SU-DHL-6 (cell line): ENCODE measurements around the gene UBASH3B.

Experiments used
- H2AFZ ChIP-seq: fragments of 200-600 bp; sonication (generic); 2 replicates; pipeline ENCODE4 v1.6.1; 2014; ENCODE audit warnings: low read depth, mild to moderate bottlenecking, moderate library complexity, mixed read lengths, antibody characterized with exemption, low read length; ENCODE audit not compliant: severe bottlenecking
- H3F3A ChIP-seq: fragments of 200-600 bp; shearing (Covaris generic); 2 replicates; pipeline ENCODE4 v1.6.0; 2016; ENCODE audit warnings: antibody characterized with exemption, mild to moderate bottlenecking; ENCODE audit not compliant: insufficient read depth
- H3K27ac ChIP-seq: fragments of 200-600 bp; sonication (generic); 2 replicates; pipeline ENCODE4 v1.5.1; 2016; ENCODE audit warnings: low read depth, mild to moderate bottlenecking, low read length, moderate library complexity, mixed read lengths
- H3K27me3 ChIP-seq: fragments of 200-600 bp; sonication (generic), shearing (Covaris generic); 2 replicates; pipeline ENCODE4 v1.6.0; 2014; ENCODE audit warnings: mild to moderate bottlenecking, low read length
- H3K36me3 ChIP-seq: fragments of 200-600 bp; sonication (generic); 2 replicates; pipeline ENCODE4 v1.6.1; 2014; ENCODE audit warnings: mild to moderate bottlenecking, low read length, mixed read lengths
- H3K4me2 ChIP-seq: fragments of 300-600, 200-600 bp; shearing (Covaris generic), sonication (generic); 2 replicates; pipeline ENCODE4 v1.6.0; 2014; ENCODE audit warnings: low read length, low read depth, mild to moderate bottlenecking; ENCODE audit not compliant: poor library complexity, severe bottlenecking
- H3K4me3 ChIP-seq: fragments of 200-600 bp; sonication (generic); 2 replicates; pipeline ENCODE4 v1.5.1; 2014; ENCODE audit warnings: antibody characterized with exemption, low read length, mild to moderate bottlenecking, mixed read lengths; ENCODE audit not compliant: insufficient read depth, poor library complexity, severe bottlenecking
- H3K79me2 ChIP-seq: fragments of 200-600 bp; sonication (generic); 2 replicates; pipeline ENCODE4 v1.6.1; 2014; ENCODE audit warnings: mild to moderate bottlenecking, low read length, moderate library complexity; ENCODE audit not compliant: insufficient read depth
- H3K9ac ChIP-seq: fragments of 200-600 bp; sonication (generic); 2 replicates; pipeline ENCODE4 v1.7.0; 2014; ENCODE audit warnings: mild to moderate bottlenecking, low read length
- H3K9me2 ChIP-seq: fragments of 200-600 bp; sonication (generic); replicated peaks from 2 replicates; pipeline ENCODE4 v1.6.1; 2014; ENCODE audit warnings: low read length; ENCODE audit not compliant: insufficient read depth
- H3K9me3 ChIP-seq: fragments of 200-600 bp; sonication (generic); 2 replicates; pipeline ENCODE4 v1.6.1; 2014; ENCODE audit warnings: low read length, mixed read lengths; ENCODE audit not compliant: insufficient read depth
- H4K20me1 ChIP-seq: fragments of 200-600 bp; sonication (generic); 2 replicates; pipeline ENCODE4 v1.6.1; 2014; ENCODE audit warnings: low read depth, mild to moderate bottlenecking, antibody characterized with exemption, low read length, moderate library complexity, mixed read lengths
- CTCF ChIP-seq: fragments of 200-600 bp; sonication (generic); IDR thresholded peaks from one replicate; pipeline ENCODE4 v1.5.1; 2017; ENCODE audit warnings: antibody characterized with exemption, mild to moderate bottlenecking, low read length, moderate library complexity; ENCODE audit not compliant: insufficient read depth, poor library complexity, severe bottlenecking
- EZH2phosphoT487 ChIP-seq: fragments of 200-600 bp; sonication (generic), shearing (Covaris generic); conservative IDR thresholded peaks from 2 replicates; pipeline ENCODE4 v1.6.1; 2018; ENCODE audit warnings: mild to moderate bottlenecking, antibody characterized with exemption, low read length, moderate library complexity, mixed read lengths

Gene UBASH3B

DNA sequence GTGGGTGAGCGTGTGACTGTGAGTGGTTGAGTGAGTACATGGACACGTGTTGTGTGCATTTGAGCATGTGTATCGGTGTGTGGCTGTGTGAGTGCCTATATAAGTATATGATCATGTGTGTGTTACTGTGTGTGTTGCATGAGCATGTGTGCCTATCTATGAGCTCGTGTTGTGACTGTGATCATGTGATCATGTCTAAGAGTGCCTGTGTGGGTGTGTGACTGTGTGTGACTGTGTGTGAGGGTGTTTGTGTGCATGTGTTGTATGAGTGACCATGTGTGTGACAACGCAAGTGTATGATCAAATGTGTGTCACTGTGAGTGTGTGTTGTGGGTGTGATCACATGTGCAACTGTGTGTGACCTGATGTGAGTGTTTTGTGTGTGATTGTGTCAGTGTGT lies 88.8 kb downstream of the UBASH3B start:
- H3K79me2 ChIP-seq, result no peaks in the 10 kb centered on the region
- no peaks in the 10 kb centered on the region for H3K36me3 ChIP-seq
- H3F3A ChIP-seq, result no peaks in the 10 kb centered on the region
- H3K9me3 ChIP-seq, result no peaks in the 10 kb centered on the region
- H3K9ac ChIP-seq, result no peak overlapping the region
- no peaks in the 10 kb centered on the region for H3K9me2 ChIP-seq
- no peak overlapping the region for H3K27ac ChIP-seq
- H3K27me3 ChIP-seq, result no peaks in the 10 kb centered on the region
- no peak overlapping the region for H3K4me3 ChIP-seq
- H3K4me2 ChIP-seq, result no peak overlapping the region
- H2AFZ ChIP-seq, result no peak overlapping the region
- no peak for TF ChIP-seq EZH2phosphoT487
- TF ChIP-seq CTCF, result no peak
- no peaks in the 10 kb centered on the region for H4K20me1 ChIP-seq

DNA sequence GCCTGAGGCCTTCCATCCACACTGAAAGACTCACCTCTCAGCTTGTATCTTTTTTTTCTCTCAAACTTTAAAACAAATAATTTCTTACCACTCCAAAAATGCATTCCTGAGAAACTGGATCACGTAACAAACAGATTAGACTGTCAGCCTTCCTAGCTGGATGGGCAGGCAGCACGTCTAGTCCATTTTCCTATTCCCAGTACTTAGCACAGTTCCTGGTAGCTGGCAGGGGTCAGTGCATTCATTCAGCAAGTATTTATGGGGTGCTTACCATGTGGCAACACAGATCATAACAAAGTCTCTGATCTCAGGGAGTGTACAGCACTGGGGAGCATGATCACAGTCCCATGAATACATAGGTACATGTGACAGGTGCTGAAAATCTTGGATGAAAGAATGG lies 89.6 kb downstream of the UBASH3B start:
- Histone ChIP-seq H3K36me3 (no peaks in the 10 kb centered on the region), H3K27ac (no peak overlapping the region), H3K4me3 (no peak overlapping the region), H3K9me2 (no peaks in the 10 kb centered on the region), H2AFZ (no peak overlapping the region), H3K79me2 (no peaks in the 10 kb centered on the region), H3K4me2 (no peak overlapping the region), H3K9me3 (no peaks in the 10 kb centered on the region), H4K20me1 (no peaks in the 10 kb centered on the region), H3K9ac (no peak overlapping the region), H3K27me3 (no peaks in the 10 kb centered on the region), H3F3A (no peaks in the 10 kb centered on the region)
- no peak for TF ChIP-seq EZH2phosphoT487
- TF ChIP-seq CTCF, result no peak

- Histone ChIP-seq H3K27me3 (no peaks in the 10 kb centered on the region), H3K9me3 (no peaks in the 10 kb centered on the region), H3K4me3 (no peak overlapping the region), H2AFZ (no peak overlapping the region), H3F3A (no peaks in the 10 kb centered on the region), H3K9me2 (no peaks in the 10 kb centered on the region), H3K27ac (no peak overlapping the region), H3K4me2 (no peak overlapping the region), H3K79me2 (no peaks in the 10 kb centered on the region), H3K9ac (no peak overlapping the region), H3K36me3 (no peaks in the 10 kb centered on the region), H4K20me1 (no peaks in the 10 kb centered on the region)
- no peak for TF ChIP-seq EZH2phosphoT487
- TF ChIP-seq CTCF, result no peak
These were observed 90.5 kb downstream of the UBASH3B start for GRCh38 chr11:122746050-122746478.
